Brain microvascular endothelial cell (primary cell): Measurements from ENCODE around the gene DGKB.

ENCODE experiments used
- DNase-seq: peaks from one replicate; pipeline ENCODE4 v3.0.0-alpha.2; 2020
- H3K27ac ChIP-seq: fragments of 250-450 bp; sonication (Bioruptor Pico); 2 replicates; pipeline ENCODE4 v1.5.1; 2020; ENCODE audit warnings: mild to moderate bottlenecking, moderate library complexity
- H3K27me3 ChIP-seq: fragments of 250-450 bp; sonication (Bioruptor Pico); replicated peaks from 2 replicates; pipeline ENCODE4 v1.5.1; 2020; ENCODE audit warnings: mild to moderate bottlenecking
- H3K36me3 ChIP-seq: fragments of 250-450 bp; sonication (Bioruptor Pico); replicated peaks from 2 replicates; pipeline ENCODE4 v1.5.1; 2020; ENCODE audit warnings: mild to moderate bottlenecking
- H3K4me3 ChIP-seq: 2 replicates; pipeline ENCODE4 v1.5.1; 2011; ENCODE audit warnings: low read depth, mild to moderate bottlenecking, control low read depth, low read length, moderate library complexity
- CTCF ChIP-seq: IDR thresholded peaks from 2 replicates; pipeline ENCODE4 v1.5.1; 2011; ENCODE audit warnings: low read depth, mild to moderate bottlenecking, moderate library complexity, low read length, control low read depth, inconsistent platforms; ENCODE audit errors: missing control alignments
- in situ Hi-C: cut with HindIII; loops from 2 replicates; pipeline ENCODE4 v1.10.0; 2017; ENCODE audit warnings: low sequenced_read_pairs, low pct_ligation_motif_present

The DGKB gene

GRCh38 chr7:14322724-14323123, 579.8 kb downstream of the DGKB start:
- in situ Hi-C loops, result no loop called here
- Histone ChIP-seq H3K36me3 (no peaks in the 10 kb centered on the region), H3K4me3 (no peak overlapping the region), H3K27ac (no peak overlapping the region), H3K27me3 (no peaks in the 10 kb centered on the region)
- TF ChIP-seq CTCF, result no peak
- no peak for DNase-seq

GRCh38 chr7:14321947-14322346, 580.6 kb downstream of the DGKB start:
- Histone ChIP-seq H3K27ac (no peak overlapping the region), H3K27me3 (no peaks in the 10 kb centered on the region), H3K36me3 (no peaks in the 10 kb centered on the region), H3K4me3 (no peak overlapping the region)
- DNase-seq, result no peak
- no peak for TF ChIP-seq CTCF
- in situ Hi-C loops, result no loop called here

- H3K27ac ChIP-seq, result no peak overlapping the region
- no peak for DNase-seq
- no peak overlapping the region for H3K4me3 ChIP-seq
- in situ Hi-C loops, result no loop called here
- H3K36me3 ChIP-seq, result no peaks in the 10 kb centered on the region
- TF ChIP-seq CTCF, result no peak
- H3K27me3 ChIP-seq, result no peaks in the 10 kb centered on the region
Observed at GRCh38 chr7:14309432-14309831, 593.1 kb downstream of the DGKB start.

GRCh38 chr7:14305233-14305866, 597.2 kb downstream of the DGKB start:
- no peak overlapping the region for H3K27ac ChIP-seq
- no peaks in the 10 kb centered on the region for H3K27me3 ChIP-seq
- no peak for TF ChIP-seq CTCF
- H3K4me3 ChIP-seq, result no peak overlapping the region
- no peaks in the 10 kb centered on the region for H3K36me3 ChIP-seq
- in situ Hi-C loops, result no loop called here
- DNase-seq, result no peak

- Histone ChIP-seq H3K36me3 (no peaks in the 10 kb centered on the region), H3K4me3 (no peak overlapping the region), H3K27me3 (no peaks in the 10 kb centered on the region), H3K27ac (no peak overlapping the region)
- no peak for DNase-seq
- TF ChIP-seq CTCF, result no peak
- in situ Hi-C loops, result no loop called here
Observed at GRCh38 chr7:14303536-14303935, 599.0 kb downstream of the DGKB start.

- Histone ChIP-seq H3K36me3 (no peaks in the 10 kb centered on the region), H3K4me3 (no peak overlapping the region), H3K27me3 (no peaks in the 10 kb centered on the region), H3K27ac (no peak overlapping the region)
- in situ Hi-C loops, result no loop called here
- no peak for DNase-seq
- no peak for TF ChIP-seq CTCF
Observed at GRCh38 chr7:14294637-14295036, 607.9 kb downstream of the DGKB start.
